ENCODE results near the gene AFF2.
"Not testable (repeated sequence)": the region's sequence is repeated elsewhere in the genome, so short reads cannot be mapped to it uniquely, and the experiment has no call there.

The AFF2 gene

GRCh38 chrX:148867596-148867995 is 367.2 kb downstream of the AFF2 start:
- no peak for DNase-seq

- no peak for DNase-seq
Measured at GRCh38 chrX:148871422-148872160, 371.2 kb downstream of the AFF2 start.

GRCh38 chrX:148872161-148872535 is 371.7 kb downstream of the AFF2 start:
- no peak for DNase-seq

GRCh38 chrX:148872881-148873280 is 372.5 kb downstream of the AFF2 start:
- DNase-seq = no peak

- no peak for DNase-seq
Measured at GRCh38 chrX:148874636-148875246, 374.3 kb downstream of the AFF2 start.

- DNase-seq = no peak
Measured at GRCh38 chrX:148878371-148878770, 378.0 kb downstream of the AFF2 start.

- DNase-seq = no peak
Measured at GRCh38 chrX:148885203-148885602, 384.8 kb downstream of the AFF2 start.

- DNase-seq = no peak
Measured at GRCh38 chrX:148893395-148893794, 393.0 kb downstream of the AFF2 start.

- no peak for DNase-seq
Measured at GRCh38 chrX:148902581-148902980, 402.2 kb downstream of the AFF2 start.

- no peak for DNase-seq
Measured at GRCh38 chrX:148903176-148903575, 402.8 kb downstream of the AFF2 start.

GRCh38 chrX:148904421-148905111 is 404.1 kb downstream of the AFF2 start:
- DNase-seq = no peak

- no peak for DNase-seq
Measured at GRCh38 chrX:148905400-148905799, 405.0 kb downstream of the AFF2 start.

- not testable (repeated sequence) for DNase-seq
Measured at GRCh38 chrX:148906628-148907027, 406.2 kb downstream of the AFF2 start.

- no peak for DNase-seq
Measured at GRCh38 chrX:148909758-148910157, 409.3 kb downstream of the AFF2 start.

- DNase-seq = no peak
Measured at GRCh38 chrX:148913971-148914370, 413.6 kb downstream of the AFF2 start.

GRCh38 chrX:148914783-148915182 is 414.4 kb downstream of the AFF2 start:
- no peak for DNase-seq

- no peak for DNase-seq
Measured at GRCh38 chrX:148915474-148915873, 415.1 kb downstream of the AFF2 start.

GRCh38 chrX:148917441-148917840 is 417.0 kb downstream of the AFF2 start:
- no peak for DNase-seq

- DNase-seq = no peak
Measured at GRCh38 chrX:148923631-148924030, 423.2 kb downstream of the AFF2 start.

- no peak for DNase-seq
Measured at GRCh38 chrX:148926371-148926770, 426.0 kb downstream of the AFF2 start.

GRCh38 chrX:148928811-148929210 is 428.4 kb downstream of the AFF2 start:
- DNase-seq = no peak

GRCh38 chrX:148929686-148930085 is 429.3 kb downstream of the AFF2 start:
- DNase-seq = no peak

GRCh38 chrX:148930206-148930729 is 429.9 kb downstream of the AFF2 start:
- no peak for DNase-seq

- no peak for DNase-seq
Measured at GRCh38 chrX:148933881-148934280, 433.5 kb downstream of the AFF2 start.

Data from activated gamma-delta T cell (primary cell).